Natural killer cell treated with Interleukin-12 subunit alpha and Interleukin-12 subunit beta and Interleukin-15 and Interleukin-18, amount 100 ng/mL, for 72 hours (primary cell): ENCODE data around the gene TLE3. TPM values are rescaled to one million over a fixed set of nuclear protein-coding genes. Genes with fewer than 3 reads are reported as not detected.
A peak's percentile ranks its signal among the peaks of the same experiment; 100 is the strongest.

Experiments used
- ATAC-seq, 2 donors: fragments of 150-1000 bp; cut with Tn5 transposase in 1 of 2; sonication (Bioruptor Pico), chemical (Tn5 transposase) in 1 of 2; 2 replicates each; pipeline ENCODE4 v1.10.0; 2021
- DNase-seq: peaks from one replicate; pipeline ENCODE4 v3.0.0; 2022; ENCODE audit warnings: low spot score
- H3K27ac Mint-ChIP-seq, 2 donors: 1 replicate in 1 of 2; 2 replicates in 1 of 2; pipeline ENCODE4 v1.8.0; 2022; ENCODE audit warnings: mixed read lengths in 2 of 2, mild to moderate bottlenecking in 1 of 2, moderate library complexity in 1 of 2
- H3K27me3 Mint-ChIP-seq, 2 donors: 1 replicate in 1 of 2; 2 replicates in 1 of 2; pipeline ENCODE4 v1.8.0; 2022; ENCODE audit warnings: mixed read lengths in 2 of 2
- H3K36me3 Mint-ChIP-seq: one replicate; pipeline ENCODE4 v1.8.0; 2022; ENCODE audit warnings: mixed read lengths
- H3K4me1 Mint-ChIP-seq, 2 donors: 1 replicate in 1 of 2; 2 replicates in 1 of 2; pipeline ENCODE4 v1.8.0; 2022; ENCODE audit warnings: low read depth in 2 of 2, mixed read lengths in 2 of 2, mild to moderate bottlenecking in 1 of 2
- H3K4me3 Mint-ChIP-seq: one replicate; pipeline ENCODE4 v1.8.0; 2022; ENCODE audit warnings: mixed read lengths
- H3K9me3 Mint-ChIP-seq: 2 replicates; pipeline ENCODE4 v1.8.0; 2022; ENCODE audit warnings: mixed read lengths
- total RNA-seq, 2 donors: library from RNA; stranded (reverse); gene quantifications; one replicate each; pipeline ENCODE4 v1.2.3, GENCODE V29; 2022

Gene TLE3
- total RNA-seq, 2 donors from 2014 or later: 57.6 to 128 TPM

GRCh38 chr15:70133781-70134421, 36.2 kb upstream of the TLE3 start:
- DNase-seq (no peak), ATAC-seq (no peak)
- H3K9me3 Mint-ChIP-seq: no peaks in the 10 kb centered on the region
- no peak overlapping the region for H3K27ac Mint-ChIP-seq
- no peak overlapping the region for H3K4me3 Mint-ChIP-seq
- peaks cover 28 to 29% of the 10 kb centered on the region in 2 donors for H3K27me3 Mint-ChIP-seq
- H3K4me1 Mint-ChIP-seq: no peaks in the 10 kb centered on the region
- no peaks in the 10 kb centered on the region for H3K36me3 Mint-ChIP-seq

- H3K4me3 Mint-ChIP-seq: no peak overlapping the region
- ATAC-seq: no peak
- H3K4me1 Mint-ChIP-seq: peaks cover 0 to 5% of the 10 kb centered on the region in 2 donors
- H3K27ac Mint-ChIP-seq: no peak overlapping the region
- H3K27me3 Mint-ChIP-seq: peaks cover 25 to 30% of the 10 kb centered on the region in 2 donors
- H3K9me3 Mint-ChIP-seq: no peaks in the 10 kb centered on the region
- H3K36me3 Mint-ChIP-seq: no peaks in the 10 kb centered on the region
- DNase-seq: no peak
These were observed 35.6 kb upstream of the TLE3 start for GRCh38 chr15:70133296-70133695.

- Mint-ChIP-seq H3K4me3 (no peak overlapping the region), H3K36me3 (no peaks in the 10 kb centered on the region), H3K4me1 (peaks cover 3 to 10% of the 10 kb centered on the region in 2 donors), H3K27me3 (peaks cover 31 to 33% of the 10 kb centered on the region in 2 donors), H3K9me3 (no peaks in the 10 kb centered on the region), H3K27ac (no peak overlapping the region)
- DNase-seq (no peak), ATAC-seq (no peak)
These were observed 34.9 kb upstream of the TLE3 start for GRCh38 chr15:70132571-70132970.

- no peak for ATAC-seq
- Mint-ChIP-seq H3K36me3 (no peaks in the 10 kb centered on the region), H3K27me3 (peaks cover 31 to 34% of the 10 kb centered on the region in 2 donors), H3K9me3 (no peaks in the 10 kb centered on the region), H3K4me3 (no peak overlapping the region), H3K4me1 (peaks cover 5 to 10% of the 10 kb centered on the region in 2 donors), H3K27ac (no peak overlapping the region)
- no peak for DNase-seq
These were observed 34.4 kb upstream of the TLE3 start for GRCh38 chr15:70132139-70132538.

DNA sequence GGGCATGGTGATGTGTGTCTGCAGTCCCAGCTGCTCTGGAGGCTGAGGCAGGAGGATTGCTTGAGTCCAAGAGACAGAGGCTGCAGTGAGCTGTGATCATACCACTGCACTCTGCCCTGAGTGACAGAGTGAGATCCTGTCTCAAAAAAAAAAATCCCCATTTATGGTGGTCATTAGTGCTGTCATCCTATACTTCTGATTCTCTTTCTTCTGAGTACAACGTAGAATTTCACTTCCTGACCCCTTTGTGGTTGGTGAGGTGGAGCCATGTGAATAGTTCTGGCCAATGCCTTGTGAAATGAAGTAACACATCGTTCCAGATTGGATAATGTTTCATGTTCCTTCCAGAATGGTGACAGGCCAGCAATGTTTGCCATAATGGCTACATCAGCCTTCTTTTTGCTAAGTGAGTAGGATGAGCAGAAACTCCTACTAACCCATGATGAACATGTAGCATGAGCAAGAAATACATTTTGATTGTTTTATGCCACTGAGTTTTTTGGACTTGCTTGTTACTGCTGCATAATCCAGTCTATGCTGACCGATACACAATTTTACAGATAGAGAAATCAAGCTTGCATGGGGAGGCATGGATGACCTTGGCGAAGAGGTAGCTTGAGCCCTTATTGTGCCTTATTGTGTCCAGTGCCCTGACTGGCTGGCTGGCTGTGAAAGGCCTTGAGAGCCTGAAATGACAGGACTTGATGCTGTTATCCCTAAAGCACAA, 30.9 kb upstream of the TLE3 start:
- H3K27ac Mint-ChIP-seq: no peak overlapping the region
- H3K9me3 Mint-ChIP-seq: no peaks in the 10 kb centered on the region
- ATAC-seq (peak; percentile 50 to 55), DNase-seq (no peak)
- no peaks in the 10 kb centered on the region for H3K36me3 Mint-ChIP-seq
- H3K4me1 Mint-ChIP-seq: peaks cover 15% of the 10 kb centered on the region in 2 donors
- peaks cover 21 to 38% of the 10 kb centered on the region in 2 donors for H3K27me3 Mint-ChIP-seq
- no peak overlapping the region for H3K4me3 Mint-ChIP-seq

DNA sequence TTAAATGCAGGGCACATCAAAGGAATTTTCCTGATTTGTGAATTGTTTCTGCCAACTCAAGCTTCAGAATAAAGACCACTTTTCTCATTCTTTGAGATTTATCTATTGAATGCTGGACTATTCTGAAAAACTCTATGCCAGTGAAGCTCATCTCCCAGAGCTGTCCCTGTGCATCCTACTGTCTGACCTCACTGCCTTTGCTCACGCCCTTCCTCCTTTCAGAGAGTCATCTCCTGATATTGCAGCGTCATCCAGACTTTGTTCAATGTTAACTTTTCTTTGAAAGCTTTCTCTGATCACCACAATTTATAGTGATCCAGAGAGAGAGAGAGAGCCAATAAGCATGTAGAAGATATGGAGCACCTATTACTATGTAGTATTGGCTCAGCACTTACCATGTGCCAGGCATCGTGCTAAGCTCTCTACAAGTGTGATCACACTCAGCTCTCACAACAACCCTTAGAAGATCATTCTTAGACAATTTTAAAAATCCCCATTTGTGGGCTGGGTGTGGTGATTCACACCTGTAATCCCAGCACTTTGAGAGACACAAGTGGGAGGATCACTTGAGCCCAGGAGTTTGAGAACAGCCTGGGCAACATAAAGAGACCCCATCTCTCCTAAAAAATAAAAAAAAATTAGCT, 30.2 kb upstream of the TLE3 start:
- ATAC-seq (peak; percentile 58 to 68), DNase-seq (no peak)
- Mint-ChIP-seq H3K27ac (no peak overlapping the region), H3K9me3 (no peaks in the 10 kb centered on the region), H3K27me3 (peaks cover 21 to 40% of the 10 kb centered on the region in 2 donors), H3K36me3 (no peaks in the 10 kb centered on the region), H3K4me1 (peaks cover 15% of the 10 kb centered on the region in 2 donors), H3K4me3 (no peak overlapping the region)

DNA sequence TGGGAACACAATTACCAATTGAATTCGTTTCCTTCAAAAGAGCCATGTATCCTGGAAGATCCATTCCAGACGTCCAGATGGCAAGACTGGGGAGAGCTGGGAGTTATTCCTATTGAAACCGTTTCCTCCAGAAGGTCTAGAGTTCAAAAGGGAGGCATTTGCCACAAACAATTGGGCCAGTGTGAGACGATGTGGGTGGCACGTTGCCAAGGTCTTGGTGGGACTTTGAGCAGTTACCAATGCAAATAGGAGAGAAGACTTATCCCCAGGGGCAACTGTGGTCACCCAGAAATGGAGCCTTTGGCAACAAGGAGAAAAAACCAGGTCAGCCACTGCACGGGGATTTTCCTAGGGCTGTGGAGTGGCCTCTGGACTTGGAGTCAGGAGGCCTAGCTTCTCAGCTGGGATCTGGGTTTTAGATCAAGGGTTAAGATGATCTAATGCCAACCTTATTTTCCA, 29.6 kb upstream of the TLE3 start:
- DNase-seq: no peak
- ATAC-seq: no peak
- Mint-ChIP-seq H3K36me3 (no peaks in the 10 kb centered on the region), H3K27me3 (peaks cover 21 to 38% of the 10 kb centered on the region in 2 donors), H3K9me3 (no peaks in the 10 kb centered on the region), H3K27ac (no peak overlapping the region), H3K4me3 (no peak overlapping the region), H3K4me1 (peaks cover 15% of the 10 kb centered on the region in 2 donors)

- DNase-seq (no peak), ATAC-seq (no peak)
- Mint-ChIP-seq H3K36me3 (no peaks in the 10 kb centered on the region), H3K27me3 (peaks cover 21 to 34% of the 10 kb centered on the region in 2 donors), H3K4me1 (peaks cover 15% of the 10 kb centered on the region in 2 donors), H3K27ac (no peak overlapping the region), H3K9me3 (no peaks in the 10 kb centered on the region), H3K4me3 (no peak overlapping the region)
These were observed 28.6 kb upstream of the TLE3 start for GRCh38 chr15:70126362-70126761.

GRCh38 chr15:70125605-70126004, 27.9 kb upstream of the TLE3 start:
- H3K9me3 Mint-ChIP-seq: no peaks in the 10 kb centered on the region
- no peak for ATAC-seq
- DNase-seq: no peak
- H3K4me3 Mint-ChIP-seq: no peak overlapping the region
- no peaks in the 10 kb centered on the region for H3K36me3 Mint-ChIP-seq
- H3K4me1 Mint-ChIP-seq: peaks cover 15% of the 10 kb centered on the region in 2 donors
- H3K27ac Mint-ChIP-seq: no peak overlapping the region
- peaks cover 21 to 37% of the 10 kb centered on the region in 2 donors for H3K27me3 Mint-ChIP-seq

- Mint-ChIP-seq H3K4me1 (peaks cover 5 to 9% of the 10 kb centered on the region in 2 donors), H3K36me3 (no peaks in the 10 kb centered on the region), H3K27me3 (peaks cover 15 to 28% of the 10 kb centered on the region in 2 donors), H3K4me3 (no peak overlapping the region), H3K9me3 (no peaks in the 10 kb centered on the region), H3K27ac (no peak overlapping the region)
- DNase-seq: no peak
- ATAC-seq: no peak
These were observed 24.0 kb upstream of the TLE3 start for GRCh38 chr15:70121624-70122302.

DNA sequence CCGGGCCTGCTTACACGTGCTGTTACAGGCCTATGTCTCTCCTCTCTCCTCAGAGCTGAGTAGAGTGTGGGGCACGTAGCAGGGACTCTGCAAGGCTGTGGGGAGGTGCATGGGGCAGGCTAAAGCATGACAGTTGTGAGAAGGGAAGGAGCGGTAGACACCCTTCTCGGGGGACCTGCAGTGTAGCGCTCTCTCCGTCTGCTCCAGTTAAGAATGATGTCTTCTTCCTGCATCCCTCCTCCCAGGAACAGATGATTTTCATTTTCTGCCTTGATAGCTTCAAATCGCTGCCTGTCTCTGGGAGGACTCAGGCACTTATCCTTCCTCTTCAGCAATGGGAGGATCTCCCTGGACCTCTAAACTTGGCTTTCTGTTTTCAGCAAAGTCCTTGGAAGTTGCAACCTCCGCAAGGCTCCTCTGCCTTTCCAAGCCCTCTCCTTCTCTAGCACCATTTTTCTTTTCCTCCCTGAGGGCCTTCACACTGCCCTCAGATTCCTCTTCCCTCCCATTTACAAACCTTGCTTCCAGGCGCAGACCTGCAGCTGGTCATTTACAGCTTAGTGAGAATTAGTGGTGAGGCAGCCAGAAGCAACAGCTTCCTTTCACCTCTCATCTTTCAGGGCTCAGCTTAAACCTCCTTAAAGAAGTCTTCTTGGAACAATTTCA, 23.4 kb upstream of the TLE3 start:
- H3K9me3 Mint-ChIP-seq: no peaks in the 10 kb centered on the region
- H3K27ac Mint-ChIP-seq: no peak overlapping the region
- ATAC-seq (no peak), DNase-seq (no peak)
- peaks cover 21 to 32% of the 10 kb centered on the region in 2 donors for H3K27me3 Mint-ChIP-seq
- H3K4me3 Mint-ChIP-seq: no peak overlapping the region
- H3K4me1 Mint-ChIP-seq: peaks cover 5 to 9% of the 10 kb centered on the region in 2 donors
- no peaks in the 10 kb centered on the region for H3K36me3 Mint-ChIP-seq

DNA sequence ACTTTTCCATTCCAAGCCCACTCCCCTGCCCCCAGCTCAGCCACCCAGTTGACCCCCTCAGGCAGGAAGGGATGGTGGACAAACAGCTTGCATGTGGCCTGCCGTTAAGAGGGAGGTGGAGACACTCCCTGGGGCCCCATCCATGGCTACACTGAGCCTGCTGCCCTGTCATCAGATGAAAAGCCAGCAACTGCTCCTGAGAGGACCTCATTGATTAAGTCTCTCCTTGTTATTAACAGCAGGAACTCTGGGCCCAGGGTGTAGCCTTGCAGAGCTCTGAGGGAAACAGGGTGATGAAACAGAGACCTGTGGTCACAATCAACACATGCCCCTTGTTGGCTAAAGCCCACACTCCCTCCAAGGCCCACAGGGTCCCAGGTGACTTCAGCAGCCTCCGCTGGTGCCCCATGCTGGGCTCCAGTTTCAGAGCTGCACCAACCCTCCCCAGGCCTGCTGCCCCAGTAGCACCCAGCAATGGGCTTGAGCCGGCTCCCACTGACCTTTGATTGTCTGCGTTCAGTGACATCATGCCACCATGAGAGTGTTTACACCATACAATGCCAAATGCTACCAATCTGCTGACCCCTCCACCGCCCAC, 22.3 kb upstream of the TLE3 start:
- Mint-ChIP-seq H3K4me3 (no peak overlapping the region), H3K27me3 (peaks cover 21 to 34% of the 10 kb centered on the region in 2 donors), H3K36me3 (no peaks in the 10 kb centered on the region), H3K4me1 (peaks cover 0 to 3% of the 10 kb centered on the region in 2 donors), H3K27ac (no peak overlapping the region), H3K9me3 (no peaks in the 10 kb centered on the region)
- no peak for DNase-seq
- no peak for ATAC-seq

- H3K36me3 Mint-ChIP-seq: no peaks in the 10 kb centered on the region
- H3K9me3 Mint-ChIP-seq: no peaks in the 10 kb centered on the region
- peaks cover 26 to 36% of the 10 kb centered on the region in 2 donors for H3K27me3 Mint-ChIP-seq
- peaks cover 0 to 7% of the 10 kb centered on the region in 2 donors for H3K4me1 Mint-ChIP-seq
- no peak for DNase-seq
- H3K27ac Mint-ChIP-seq: no peak overlapping the region
- no peak for ATAC-seq
- H3K4me3 Mint-ChIP-seq: no peak overlapping the region
These were observed 20.9 kb upstream of the TLE3 start for GRCh38 chr15:70118599-70118998.
